NT2/D1 (cell line): Measurements from ENCODE around the gene OSBP.

Experiments used
- SUZ12 ChIP-seq: IDR thresholded peaks from 2 replicates; pipeline ENCODE4 v1.6.1; 2011; ENCODE audit not compliant: insufficient read length, insufficient read depth; ENCODE audit errors: extremely low read depth
- YY1 ChIP-seq: IDR thresholded peaks from 2 replicates; pipeline ENCODE4 v1.6.1; 2011; ENCODE audit not compliant: insufficient read length, insufficient read depth
- ZNF274 ChIP-seq: IDR thresholded peaks from 2 replicates; pipeline ENCODE4 v1.6.1; 2011; ENCODE audit warnings: mild to moderate bottlenecking, low read depth, low read length

- TF ChIP-seq YY1 (no peak), ZNF274 (no peak), SUZ12 (no peak)
Measured at GRCh38 chr11:59555601-59556114, 59.9 kb downstream of the OSBP start.
